Mesothelial cell of epicardium (in vitro differentiated cells): ENCODE measurements around the gene EIF2A. TPM values are rescaled to one million over a fixed set of nuclear protein-coding genes. Genes with fewer than 3 reads are reported as not detected.

Experiments used
- DNase-seq, 2 experiments: peaks; one replicate each; pipeline ENCODE4 v3.0.0; 2021; ENCODE audit warnings: low spot score in 2 of 2; ENCODE audit not compliant: unreplicated experiment in 2 of 2
- H3K27ac Mint-ChIP-seq: 2 replicates; pipeline ENCODE4 v1.8.0; 2021; ENCODE audit warnings: mixed read lengths
- H3K27me3 Mint-ChIP-seq: 2 replicates; pipeline ENCODE4 v1.8.0; 2021; ENCODE audit warnings: low read depth, mixed read lengths
- H3K36me3 Mint-ChIP-seq: 2 replicates; pipeline ENCODE4 v1.8.0; 2021; ENCODE audit warnings: mixed read lengths
- H3K4me1 Mint-ChIP-seq: 2 replicates; pipeline ENCODE4 v1.8.0; 2021; ENCODE audit warnings: mixed read lengths
- H3K4me3 Mint-ChIP-seq: 2 replicates; pipeline ENCODE4 v1.8.0; 2021; ENCODE audit warnings: mild to moderate bottlenecking, moderate library complexity, mixed read lengths
- H3K9me3 Mint-ChIP-seq: 2 replicates; pipeline ENCODE4 v1.8.0; 2021; ENCODE audit warnings: mixed read lengths
- total RNA-seq: library from RNA; stranded (reverse); gene quantifications from 3 replicates; pipeline ENCODE4 v1.2.1, GENCODE V29; 2021
- TF ChIP-seq, protein P1 (sequence below): fragments of 200-600 bp; sonication (generic); IDR thresholded peaks from one replicate; pipeline ENCODE4 v1.5.0; 2021; ENCODE audit warnings: antibody characterized with exemption; ENCODE audit not compliant: unreplicated experiment

EIF2A gene
- total RNA-seq, 1 donor from 2014 or later = 56.8 TPM

DNA sequence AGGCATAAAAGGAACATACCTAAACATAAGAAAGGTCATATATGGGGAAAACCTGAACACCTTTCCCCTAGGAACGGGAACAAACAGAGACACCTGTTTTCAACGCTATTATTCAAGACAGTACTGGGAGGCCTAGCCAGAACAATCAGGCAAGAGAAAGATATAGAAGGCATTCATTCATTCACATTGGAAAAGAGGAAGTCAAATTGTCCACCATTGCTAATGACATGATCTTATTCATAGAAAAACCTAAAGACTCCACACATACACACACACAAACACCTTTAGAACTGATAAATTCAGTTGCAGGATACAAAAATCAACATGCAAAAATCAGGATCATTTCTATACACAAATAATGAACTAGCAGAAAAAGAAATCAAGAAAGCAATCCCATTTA lies 36.8 kb upstream of the EIF2A start:
- H3K4me3 Mint-ChIP-seq = no peak overlapping the region
- no peak overlapping the region for H3K27ac Mint-ChIP-seq
- TF ChIP-seq, protein P1, sequence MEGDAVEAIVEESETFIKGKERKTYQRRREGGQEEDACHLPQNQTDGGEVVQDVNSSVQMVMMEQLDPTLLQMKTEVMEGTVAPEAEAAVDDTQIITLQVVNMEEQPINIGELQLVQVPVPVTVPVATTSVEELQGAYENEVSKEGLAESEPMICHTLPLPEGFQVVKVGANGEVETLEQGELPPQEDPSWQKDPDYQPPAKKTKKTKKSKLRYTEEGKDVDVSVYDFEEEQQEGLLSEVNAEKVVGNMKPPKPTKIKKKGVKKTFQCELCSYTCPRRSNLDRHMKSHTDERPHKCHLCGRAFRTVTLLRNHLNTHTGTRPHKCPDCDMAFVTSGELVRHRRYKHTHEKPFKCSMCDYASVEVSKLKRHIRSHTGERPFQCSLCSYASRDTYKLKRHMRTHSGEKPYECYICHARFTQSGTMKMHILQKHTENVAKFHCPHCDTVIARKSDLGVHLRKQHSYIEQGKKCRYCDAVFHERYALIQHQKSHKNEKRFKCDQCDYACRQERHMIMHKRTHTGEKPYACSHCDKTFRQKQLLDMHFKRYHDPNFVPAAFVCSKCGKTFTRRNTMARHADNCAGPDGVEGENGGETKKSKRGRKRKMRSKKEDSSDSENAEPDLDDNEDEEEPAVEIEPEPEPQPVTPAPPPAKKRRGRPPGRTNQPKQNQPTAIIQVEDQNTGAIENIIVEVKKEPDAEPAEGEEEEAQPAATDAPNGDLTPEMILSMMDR = no peak
- H3K27me3 Mint-ChIP-seq = no peaks in the 10 kb centered on the region
- H3K4me1 Mint-ChIP-seq = no peaks in the 10 kb centered on the region
- DNase-seq = no peak
- H3K9me3 Mint-ChIP-seq = peaks cover 15% of the 10 kb centered on the region
- no peaks in the 10 kb centered on the region for H3K36me3 Mint-ChIP-seq

GRCh38 chr3:150511122-150511821 lies 35.3 kb upstream of the EIF2A start:
- no peaks in the 10 kb centered on the region for H3K27me3 Mint-ChIP-seq

GRCh38 chr3:150515210-150515609 lies 31.4 kb upstream of the EIF2A start:
- Mint-ChIP-seq H3K27me3 (no peaks in the 10 kb centered on the region), H3K36me3 (no peaks in the 10 kb centered on the region), H3K4me1 (no peaks in the 10 kb centered on the region), H3K4me3 (no peak overlapping the region), H3K27ac (no peak overlapping the region), H3K9me3 (peaks cover 23% of the 10 kb centered on the region)
- no peak for DNase-seq
- TF ChIP-seq, protein P1 = no peak

More at GRCh38 chr3:150511122-150511821, 35.3 kb upstream of the EIF2A start:
- Mint-ChIP-seq H3K36me3 (no peaks in the 10 kb centered on the region), H3K4me1 (no peaks in the 10 kb centered on the region), H3K4me3 (no peak overlapping the region), H3K27ac (no peak overlapping the region), H3K9me3 (peaks cover 21% of the 10 kb centered on the region)
- TF ChIP-seq, protein P1 = no peak
- DNase-seq = no peak

- no peak for DNase-seq
- TF ChIP-seq, protein P1 = no peak
- Mint-ChIP-seq H3K9me3 (peaks cover 23% of the 10 kb centered on the region), H3K27me3 (no peaks in the 10 kb centered on the region), H3K27ac (no peak overlapping the region), H3K4me3 (no peak overlapping the region), H3K4me1 (no peaks in the 10 kb centered on the region), H3K36me3 (no peaks in the 10 kb centered on the region)
These were observed 27.6 kb upstream of the EIF2A start for GRCh38 chr3:150519026-150519425.

- H3K27ac Mint-ChIP-seq = no peak overlapping the region
- no peaks in the 10 kb centered on the region for H3K36me3 Mint-ChIP-seq
- no peaks in the 10 kb centered on the region for H3K4me1 Mint-ChIP-seq
- DNase-seq = no peak
- peaks cover 22% of the 10 kb centered on the region for H3K9me3 Mint-ChIP-seq
- no peaks in the 10 kb centered on the region for H3K27me3 Mint-ChIP-seq
- TF ChIP-seq, protein P1 = no peak
- H3K4me3 Mint-ChIP-seq = no peak overlapping the region
These were observed 26.2 kb upstream of the EIF2A start for GRCh38 chr3:150520408-150520807.
